IMR-90 (cell line): ENCODE measurements around the gene PRR5. TPM values are rescaled to one million over a fixed set of nuclear protein-coding genes. Genes with fewer than 3 reads are reported as not detected.

ENCODE experiments used
- ATAC-seq: fragments of 200-7000 bp; cut with Tn5 transposase; 2 replicates; pipeline ENCODE4 v1.9.1; 2020; ENCODE audit warnings: low read depth, mild to moderate bottlenecking, moderate library complexity
- BruUV-seq: library from RNA; stranded (reverse); fragments of 400-500 nt; replicated peaks from 2 replicates; lab custom pipeline; 2021; lab: Mats Ljungman, UMichigan
- CTCF ChIA-PET: fragments of 300-600 bp; formaldehyde crosslinking; extraction: SDS; loops from one replicate; lab custom pipeline; 2021; ENCODE audit warnings: antibody characterized with exemption; lab: Yijun Ruan, JAX
- POLR2A ChIA-PET: fragments of 300-600 bp; sonication (Branson Sonifier 250); formaldehyde crosslinking; loops from one replicate; lab custom pipeline; 2022; ENCODE audit warnings: antibody characterized with exemption; ENCODE audit not compliant: unreplicated experiment; lab: Charles Lee
- DNase-seq: peaks from one replicate; pipeline ENCODE4 v3.0.0; 2013
- H2AFZ ChIP-seq: replicated peaks from 2 replicates; pipeline ENCODE3; 2013; ENCODE audit warnings: low read length, mild to moderate bottlenecking; ENCODE audit not compliant: poor library complexity
- H2AK5ac ChIP-seq: 2 replicates; pipeline ENCODE4 v1.6.1; 2013; ENCODE audit warnings: low read depth, low read length, inconsistent platforms
- H2AK9ac ChIP-seq: replicated peaks from 2 replicates; pipeline ENCODE3; 2013; ENCODE audit warnings: mild to moderate bottlenecking, low read depth, low read length, moderate library complexity; ENCODE audit not compliant: poor library complexity
- H2BK120ac ChIP-seq: 2 replicates; pipeline ENCODE4 v1.6.1; 2013; ENCODE audit warnings: low read depth, low read length, inconsistent platforms
- H2BK15ac ChIP-seq: 3 replicates; pipeline ENCODE4 v1.6.1; 2013; ENCODE audit warnings: low read depth, low read length, inconsistent platforms
- H2BK20ac ChIP-seq: 2 replicates; pipeline ENCODE4 v1.6.1; 2013; ENCODE audit warnings: low read depth, mild to moderate bottlenecking, inconsistent platforms, low read length, moderate library complexity
- H2BK5ac ChIP-seq: 2 replicates; pipeline ENCODE4 v1.6.1; 2013; ENCODE audit warnings: mild to moderate bottlenecking, low read depth, low read length, inconsistent platforms; ENCODE audit not compliant: poor library complexity, severe bottlenecking
- H3K14ac ChIP-seq: replicated peaks from 2 replicates; pipeline ENCODE4 v1.6.1; 2013; ENCODE audit warnings: low read depth, low read length, inconsistent platforms
- H3K18ac ChIP-seq: 2 replicates; pipeline ENCODE4 v1.6.1; 2013; ENCODE audit warnings: low read depth, low read length, control low read depth
- H3K23ac ChIP-seq: 2 replicates; pipeline ENCODE4 v1.6.1; 2013; ENCODE audit warnings: low read depth, low read length, inconsistent platforms
- H3K27ac ChIP-seq: 2 replicates; pipeline ENCODE4 v1.5.1; 2013; ENCODE audit warnings: mild to moderate bottlenecking, control low read depth, low read length; ENCODE audit not compliant: insufficient read depth
- H3K27me3 ChIP-seq: 2 replicates; pipeline ENCODE4 v1.6.1; 2013; ENCODE audit warnings: low read length; ENCODE audit not compliant: control insufficient read depth, insufficient read depth
- H3K36me3 ChIP-seq: 2 replicates; pipeline ENCODE4 v1.6.1; 2013; ENCODE audit warnings: low read length, mixed read lengths; ENCODE audit not compliant: control insufficient read depth, insufficient read depth
- H3K4ac ChIP-seq: 2 replicates; pipeline ENCODE4 v1.6.1; 2013; ENCODE audit warnings: low read depth, low read length, inconsistent platforms
- H3K4me1 ChIP-seq: 2 replicates; pipeline ENCODE4 v1.6.1; 2013; ENCODE audit warnings: low read length, mixed read lengths; ENCODE audit not compliant: control insufficient read depth, insufficient read depth
- H3K4me2 ChIP-seq: 2 replicates; pipeline ENCODE4 v1.6.1; 2013; ENCODE audit warnings: low read depth, mild to moderate bottlenecking, control low read depth, low read length, moderate library complexity
- H3K4me3 ChIP-seq: 2 replicates; pipeline ENCODE4 v1.5.1; 2013; ENCODE audit warnings: low read depth, mild to moderate bottlenecking, control low read depth, low read length, moderate library complexity; ENCODE audit not compliant: insufficient read depth
- H3K56ac ChIP-seq: 2 replicates; pipeline ENCODE4 v1.6.1; 2013; ENCODE audit warnings: low read length, inconsistent platforms; ENCODE audit not compliant: insufficient read depth; ENCODE audit errors: extremely low read depth
- H3K79me1 ChIP-seq, 2 experiments: 2 replicates each; pipeline ENCODE4 v1.6.1; 2013; ENCODE audit warnings: low read length in 2 of 2, inconsistent platforms in 1 of 2, low read depth in 1 of 2
- H3K9ac ChIP-seq: 2 replicates; pipeline ENCODE4 v1.6.1; 2013; ENCODE audit warnings: low read depth, low read length, control low read depth
- H3K9me1 ChIP-seq: 2 replicates; pipeline ENCODE4 v1.6.1; 2013; ENCODE audit warnings: low read length, inconsistent platforms; ENCODE audit not compliant: insufficient read depth
- H3K9me3 ChIP-seq: 2 replicates; pipeline ENCODE4 v1.6.1; 2013; ENCODE audit warnings: low read length; ENCODE audit not compliant: control insufficient read depth, insufficient read depth
- H4K20me1 ChIP-seq: 2 replicates; pipeline ENCODE4 v1.6.1; 2013; ENCODE audit warnings: low read length, inconsistent platforms; ENCODE audit not compliant: insufficient read depth
- H4K5ac ChIP-seq: 2 replicates; pipeline ENCODE4 v1.6.1; 2013; ENCODE audit warnings: mild to moderate bottlenecking, low read depth, low read length, control low read depth
- H4K8ac ChIP-seq, 2 experiments: 2 replicates each; pipeline ENCODE4 v1.6.1; 2013; ENCODE audit warnings: low read depth in 2 of 2, low read length in 2 of 2, control low read depth in 1 of 2, inconsistent platforms in 1 of 2
- H4K91ac ChIP-seq: 2 replicates; pipeline ENCODE4 v1.6.1; 2013; ENCODE audit warnings: low read depth, low read length, inconsistent platforms; ENCODE audit not compliant: insufficient read depth
- BHLHE40 ChIP-seq: fragments of 150-350 bp; IDR thresholded peaks from 2 replicates; pipeline ENCODE4 v1.6.1; 2016; ENCODE audit warnings: mild to moderate bottlenecking, low read depth, low read length
- CEBPB ChIP-seq: IDR thresholded peaks from 2 replicates; pipeline ENCODE4 v1.6.1; 2012; ENCODE audit warnings: low read depth, low read length, improper control_type of control experiment
- FOS ChIP-seq: fragments of 150-350 bp; IDR thresholded peaks from 2 replicates; pipeline ENCODE4 v1.6.1; 2016; ENCODE audit warnings: low read depth, low read length
- MAZ ChIP-seq: IDR thresholded peaks from 2 replicates; pipeline ENCODE4 v1.6.1; 2012; ENCODE audit warnings: low read depth, mild to moderate bottlenecking, low read length, improper control_type of control experiment, moderate library complexity, borderline replicate concordance
- MXI1 ChIP-seq: IDR thresholded peaks from 2 replicates; pipeline ENCODE4 v1.6.1; 2012; ENCODE audit warnings: low read depth, mild to moderate bottlenecking, low read length, moderate library complexity, borderline replicate concordance
- RFX5 ChIP-seq: IDR thresholded peaks from 2 replicates; pipeline ENCODE4 v1.8.0; 2012; ENCODE audit warnings: low read depth, mild to moderate bottlenecking, low read length, moderate library complexity
- WGBS, 2 experiments: methylation state at CpG; one replicate each; pipeline versions ENCODE4 v1.1.5 to v1.1.7; 2013; ENCODE audit warnings: missing lambda C conversion rate in 2 of 2; ENCODE audit not compliant: insufficient read length in 1 of 2; ENCODE audit errors: extremely low coverage in 2 of 2; 5-methylcytosine and 5-hydroxymethylcytosine counted together
- dilution Hi-C: fragments of 300-500 bp; cut with HindIII; formaldehyde crosslinking; loops from one replicate; pipeline ENCODE4 v1.14.3; 2018; ENCODE audit warnings: low sequenced_read_pairs; ENCODE audit not compliant: unreplicated experiment
- in situ Hi-C: fragments of 300-500 bp; cut with MboI; formaldehyde crosslinking; loops from 3 replicates; pipeline ENCODE4 v1.14.3; 2019; ENCODE audit warnings: low sequenced_read_pairs, inconsistent platforms, mixed read lengths
- intact Hi-C: fragments of 100-400 bp; cut with micrococcal nuclease; formaldehyde crosslinking; loops from 2 replicates; pipeline ENCODE4 v1.10.0; 2022
- polyA plus RNA-seq, 3 experiments: library from polyadenylated mRNA; depleted of rRNA; stranded (reverse); fragments of >200 nt; gene quantifications; 2 replicates each; pipeline ENCODE4 v1.2.3, GENCODE V29; 2012; ENCODE audit warnings: low replicate concordance in 1 of 3
- total RNA-seq: library from RNA; depleted of rRNA; stranded (reverse); fragments of >200 nt; gene quantifications from 2 replicates; pipeline ENCODE4 v1.2.3, GENCODE V29; 2012

PRR5 gene
- total and polyA plus RNA-seq, 2 of the 4 experiments (the other 2 are of a cell fraction), result 8.1 to 24.3 TPM

- Histone ChIP-seq H3K27ac (no peak overlapping the region), H3K27me3 (no peaks in the 10 kb centered on the region), H3K9ac (no peak overlapping the region), H3K4me3 (no peak overlapping the region), H2AK5ac (no peak overlapping the region), H4K20me1 (0 out of 2 replicates have a peak, but pooled peaks cover 8% of the 10 kb centered on the region), H2BK20ac (no peak overlapping the region), H4K5ac (no peak overlapping the region), H4K8ac (no peak overlapping the region), H4K91ac (no peak overlapping the region), H3K9me1 (peaks cover 3% of the 10 kb centered on the region; the same call in 1 of the 2 replicates), H3K56ac (no peak overlapping the region), H2AFZ (no peak overlapping the region), H3K4me1 (peaks cover 8% of the 10 kb centered on the region), H3K79me1 (no peaks in the 10 kb centered on the region), H2BK120ac (no peak overlapping the region), H2BK15ac (no peak overlapping the region), H3K4ac (no peak overlapping the region), H3K23ac (no peak overlapping the region), H3K18ac (no peak overlapping the region), H3K14ac (no peak overlapping the region), H2BK5ac (no peak overlapping the region), H3K36me3 (peaks cover 38% of the 10 kb centered on the region; the same call in 1 of the 2 replicates), H2AK9ac (no peak overlapping the region), H3K9me3 (no peaks in the 10 kb centered on the region), H3K4me2 (no peak overlapping the region)
- CTCF ChIA-PET, result no interaction called here
- POLR2A ChIA-PET, result no interaction called here
- WGBS, 2 experiments, result no CpG with 5 or more reads among the region's 6 CpGs
- no peak for TF ChIP-seq BHLHE40
- no peak for TF ChIP-seq CEBPB
- no peak for TF ChIP-seq RFX5
- TF ChIP-seq MAZ, result no peak
- TF ChIP-seq MXI1, result no peak
- TF ChIP-seq FOS, result no peak
- ATAC-seq, result no peak
- dilution Hi-C loops (no loop called here), in situ Hi-C loops (no loop called here), intact Hi-C loops (no loop called here)
- no TSS peak for BruUV-seq
- no peak for DNase-seq
Observed at GRCh38 chr22:44724416-44724815, 22.4 kb downstream of the PRR5 start.
